Lower leg skin (tissue), 3 donors: Measurements from ENCODE around the gene POMT2.

Experiments
- CTCF ChIP-seq, 3 donors: fragments of 450-650 bp; IDR thresholded peaks; one replicate each; pipeline ENCODE4 v1.5.1; 2016; ENCODE audit warnings: antibody characterized with exemption in 3 of 3, mild to moderate bottlenecking in 3 of 3, moderate library complexity in 2 of 3
- POLR2A ChIP-seq, 2 donors: fragments of 450-650 bp; IDR thresholded peaks; one replicate each; pipeline ENCODE4 v1.6.1; 2016 to 2017; ENCODE audit warnings: antibody characterized with exemption in 2 of 2, mild to moderate bottlenecking in 1 of 2, moderate library complexity in 1 of 2

DNA sequence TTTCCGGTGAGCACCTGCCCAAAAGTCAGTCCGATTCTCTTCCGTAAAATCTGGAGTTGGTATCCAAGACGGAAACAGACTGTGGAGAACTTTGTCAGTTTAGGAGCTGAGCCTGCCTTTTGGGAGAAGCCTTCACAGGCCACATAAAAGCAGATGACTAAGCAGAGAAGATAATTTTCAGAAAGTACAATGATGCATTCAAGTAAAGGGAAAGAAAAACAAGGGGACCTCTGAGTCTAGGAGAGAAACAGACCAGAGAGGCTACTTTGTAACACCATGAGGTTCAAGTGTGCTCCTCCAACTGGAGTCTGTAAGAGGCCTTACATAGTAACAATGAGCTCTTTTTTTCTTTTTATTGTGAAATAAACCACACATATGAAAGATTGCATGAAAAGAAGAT, 35.1 kb upstream of the POMT2 start:
- TF ChIP-seq CTCF (IDR thresholded peaks at IDR 0.05) (no peak), POLR2A (IDR thresholded peaks at IDR 0.05) (no peak)
